Stimulated activated CD8-positive, alpha-beta memory T cell treated with anti-CD3 and anti-CD28 coated beads, Interleukin-12 subunit alpha, Interleukin-12 subunit beta, amount 100 ng/mL, for 4 hours (primary cell): ENCODE data around the gene BUD31.
"Not testable (repeated sequence)": the region's sequence is repeated elsewhere in the genome, so short reads cannot be mapped to it uniquely, and the experiment has no call there.

Experiments used
- DNase-seq: peaks from one replicate; pipeline ENCODE4 v3.0.0-alpha.2; 2020; ENCODE audit warnings: low read depth

Gene BUD31

DNA sequence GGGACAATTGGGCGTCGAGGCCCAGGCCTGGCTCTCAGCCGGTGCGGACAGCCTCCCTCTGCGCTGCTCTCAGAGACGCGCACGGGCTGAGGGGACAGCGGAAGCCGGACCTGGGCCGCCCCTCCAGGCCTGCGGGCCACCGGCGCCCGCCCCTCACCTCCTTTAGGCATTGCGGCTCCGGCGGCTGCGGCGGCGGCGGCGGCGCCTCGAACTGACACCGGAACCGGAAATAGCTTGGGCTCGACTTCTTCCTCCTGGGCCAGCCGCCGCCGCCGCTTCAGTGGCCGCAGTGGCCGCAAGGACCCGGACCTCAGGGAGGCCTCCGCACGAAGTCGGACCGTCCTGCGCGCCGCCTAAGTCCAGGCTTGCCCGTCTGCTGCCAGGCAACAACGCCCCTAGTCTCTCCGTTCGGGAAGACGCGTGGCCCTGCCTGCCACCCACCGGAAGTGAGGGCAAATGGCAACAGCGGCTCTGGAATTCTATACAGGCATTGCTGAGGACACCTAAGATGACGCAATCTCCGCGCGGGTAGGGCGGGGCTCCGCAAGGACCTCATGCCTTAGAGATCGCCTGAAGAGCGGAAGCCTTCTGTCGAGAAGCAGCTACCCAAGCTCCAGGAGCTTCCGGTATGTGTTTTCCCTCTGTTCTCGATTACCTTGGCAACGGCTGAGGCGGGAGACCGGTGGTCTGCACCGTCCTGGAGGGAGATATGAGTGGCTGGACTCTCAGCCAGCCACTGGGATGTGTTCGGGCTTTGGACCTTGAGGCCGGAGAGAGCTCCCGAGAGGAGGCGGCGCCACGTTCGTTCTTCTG lies at the start of gene BUD31, which contains the start of gene PDAP1:
BUD31 (plus strand) TSS at position 591 of the 813 bp plus-strand sequence. CDS start 2,124 bp downstream, outside the sequence.
PDAP1 (minus strand) TSS at position 219 of the 813 bp plus-strand sequence; CDS start at position 170, 49 bp downstream.
- peak; percentile 89 for DNase-seq

DNA sequence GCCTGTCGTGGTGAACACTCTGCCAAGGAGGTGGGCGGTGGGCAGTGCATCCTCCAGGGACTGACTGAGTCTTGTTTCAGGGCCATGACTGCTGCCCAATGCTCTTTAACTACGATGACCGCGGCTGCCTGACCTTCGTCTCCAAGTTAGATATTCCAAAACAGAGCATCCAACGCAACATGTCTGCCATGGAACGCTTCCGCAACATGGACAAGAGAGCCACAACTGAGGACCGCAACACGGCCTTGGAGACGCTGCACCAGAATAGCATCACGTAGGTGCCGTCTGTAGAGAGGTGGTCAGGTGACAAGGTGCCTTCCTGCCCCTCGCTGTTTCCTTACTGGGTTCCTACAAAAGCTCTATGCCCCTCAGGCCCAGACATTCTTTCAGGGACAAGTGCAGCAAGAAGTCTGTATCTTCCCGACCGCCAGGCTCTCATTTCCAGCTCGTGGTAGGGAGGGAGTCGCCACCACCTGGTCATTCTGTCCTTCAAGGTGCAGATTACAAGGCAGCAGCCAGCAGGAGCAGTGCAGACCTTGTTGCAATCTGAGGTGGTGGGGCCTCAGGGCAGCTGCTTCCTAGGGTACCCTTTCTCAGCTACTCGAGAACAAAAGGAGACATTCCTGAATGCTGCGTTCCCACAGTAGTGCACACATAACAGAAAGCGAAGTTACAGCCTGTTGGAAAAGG lies 49.2 kb upstream of the BUD31 start:
- no peak for DNase-seq

GRCh38 chr7:99362801-99363200 lies 46.0 kb upstream of the BUD31 start:
- no peak for DNase-seq

DNA sequence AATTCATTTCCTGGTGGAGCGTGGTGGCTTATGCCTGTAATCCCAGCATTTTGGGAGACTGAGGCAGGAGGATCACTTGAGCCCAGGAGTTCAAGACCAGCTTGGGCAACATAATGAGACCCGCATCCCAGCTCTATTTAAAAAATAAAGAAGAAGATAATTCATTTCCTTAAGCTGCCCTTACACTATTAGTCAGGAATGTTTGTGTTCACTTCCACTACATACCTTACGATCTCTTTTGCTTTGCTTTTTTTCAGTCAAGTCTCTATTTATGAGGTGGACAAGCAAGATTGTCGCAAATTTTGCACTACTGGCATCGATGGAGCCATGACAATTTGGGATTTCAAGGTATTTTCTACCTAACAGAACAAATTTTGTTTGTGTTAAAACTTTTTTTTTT lies 45.5 kb upstream of the BUD31 start:
- no peak for DNase-seq

GRCh38 chr7:99365318-99366141 lies 43.2 kb upstream of the BUD31 start:
- peak; percentile 46 for DNase-seq

DNA sequence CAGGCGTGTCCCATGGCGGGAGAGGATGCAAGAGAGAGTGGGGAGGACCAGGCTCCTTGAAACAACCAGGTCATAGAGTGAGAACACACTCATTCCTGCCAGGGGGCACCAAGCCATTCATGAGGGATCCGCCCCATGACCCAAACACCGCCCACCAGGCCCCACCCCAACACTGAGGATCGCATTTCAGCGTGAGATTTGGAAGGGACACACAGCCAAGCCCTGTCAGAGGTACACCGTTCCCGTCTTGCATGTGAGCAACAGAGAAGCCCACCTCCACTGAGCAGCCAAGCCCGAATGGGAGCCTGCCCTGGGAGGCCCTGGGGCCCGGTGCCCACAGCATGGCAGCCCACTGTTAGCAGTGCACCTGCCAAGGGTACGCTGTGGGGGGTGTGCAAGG lies 42.1 kb upstream of the BUD31 start:
- DNase-seq = no peak

GRCh38 chr7:99368750-99369389 lies 39.9 kb upstream of the BUD31 start:
- no peak for DNase-seq

DNA sequence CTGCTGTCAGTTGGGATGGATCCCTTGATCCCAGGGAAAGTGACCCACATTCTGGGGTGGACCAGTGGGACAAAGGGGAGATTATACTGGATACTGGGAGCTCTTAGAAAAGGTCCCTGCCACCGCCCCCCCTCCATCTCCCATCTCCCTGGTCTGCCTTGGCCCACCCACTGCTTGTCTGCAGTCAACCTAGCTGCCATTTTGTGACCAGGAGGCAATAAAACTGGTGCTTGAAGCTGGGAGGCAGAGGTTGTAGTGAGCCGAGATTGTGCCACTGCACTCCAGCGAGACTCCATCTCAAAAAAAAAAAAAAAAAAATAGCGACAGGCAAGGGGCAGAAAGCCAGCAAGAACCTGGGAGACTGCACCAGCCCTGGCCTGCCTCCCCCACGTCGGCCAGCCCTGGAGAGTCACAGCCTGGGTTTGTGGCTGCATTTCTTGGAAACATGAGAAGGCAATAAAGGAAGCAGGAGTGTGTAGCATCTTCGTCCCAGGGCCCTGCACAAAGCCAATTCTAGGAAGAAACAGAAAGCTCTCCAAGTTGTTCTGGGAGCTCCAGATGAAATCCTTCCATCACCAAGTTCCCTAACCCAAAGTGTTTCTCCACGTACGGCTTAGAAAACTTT lies 38.9 kb upstream of the BUD31 start:
- DNase-seq = no peak

DNA sequence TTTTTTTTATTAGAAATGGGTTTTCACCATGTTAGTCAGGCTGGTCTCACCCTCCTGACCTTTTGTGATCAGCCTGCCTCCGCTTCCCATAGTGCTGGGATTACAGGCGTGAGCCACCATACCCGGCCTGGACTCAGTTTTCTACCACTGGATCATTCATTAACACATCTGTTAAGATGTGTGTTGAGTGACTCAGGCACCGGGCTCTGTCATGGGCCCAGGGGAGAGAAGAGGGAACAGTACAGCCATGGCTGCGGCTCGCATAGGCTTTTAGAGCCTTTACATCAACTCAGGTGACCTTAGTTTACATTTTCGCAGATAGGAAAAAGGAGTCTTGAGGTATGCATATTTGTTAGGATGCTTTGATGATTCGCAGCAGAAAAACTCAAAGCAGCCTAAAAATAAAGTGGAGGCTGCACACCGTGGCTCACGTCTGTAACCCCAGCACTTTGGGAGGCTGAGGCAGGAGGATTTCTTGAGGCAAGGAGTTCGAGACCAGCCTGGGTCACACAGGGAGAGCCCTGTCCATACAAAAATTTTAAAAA lies 37.3 kb upstream of the BUD31 start:
- no peak for DNase-seq

DNA sequence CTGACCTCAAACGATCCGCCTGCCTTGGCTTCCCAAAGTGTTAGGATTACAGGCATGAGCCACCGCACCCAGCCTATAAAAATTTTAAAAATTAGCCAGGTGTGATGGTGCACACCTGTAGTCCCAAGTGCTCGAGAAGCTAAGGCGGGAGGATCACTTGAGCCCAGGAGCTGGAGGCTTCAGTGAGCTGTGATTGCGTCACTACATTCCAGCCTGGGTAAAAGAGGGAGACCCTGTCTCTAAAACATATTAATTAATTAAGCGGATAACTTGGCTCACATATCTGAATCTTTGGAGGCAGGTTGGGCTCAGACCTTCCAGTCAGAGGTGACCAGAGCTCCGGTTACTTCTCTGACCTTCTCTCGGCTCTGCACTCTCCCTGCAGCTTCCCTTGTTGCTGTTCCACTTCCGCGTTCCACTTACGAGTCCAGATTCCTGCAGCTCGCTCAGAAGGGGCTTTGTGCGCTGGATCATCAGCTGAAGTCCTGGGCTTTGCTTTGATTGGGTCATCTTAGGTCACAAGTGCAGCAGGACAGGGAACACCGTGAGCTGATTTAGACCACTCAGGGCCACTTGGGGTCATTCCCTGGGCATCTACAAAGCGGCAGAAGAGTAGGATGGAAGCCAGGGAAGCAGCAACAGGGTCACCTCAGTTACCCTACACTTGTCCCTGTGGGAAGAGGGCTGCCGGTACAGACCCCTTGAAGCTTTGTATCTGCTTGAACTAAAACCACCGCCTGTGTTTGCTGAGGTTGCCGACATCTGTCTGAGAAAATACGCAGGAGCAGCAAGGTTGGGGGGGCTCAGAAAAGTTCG lies 36.3 kb upstream of the BUD31 start:
- no peak for DNase-seq

DNA sequence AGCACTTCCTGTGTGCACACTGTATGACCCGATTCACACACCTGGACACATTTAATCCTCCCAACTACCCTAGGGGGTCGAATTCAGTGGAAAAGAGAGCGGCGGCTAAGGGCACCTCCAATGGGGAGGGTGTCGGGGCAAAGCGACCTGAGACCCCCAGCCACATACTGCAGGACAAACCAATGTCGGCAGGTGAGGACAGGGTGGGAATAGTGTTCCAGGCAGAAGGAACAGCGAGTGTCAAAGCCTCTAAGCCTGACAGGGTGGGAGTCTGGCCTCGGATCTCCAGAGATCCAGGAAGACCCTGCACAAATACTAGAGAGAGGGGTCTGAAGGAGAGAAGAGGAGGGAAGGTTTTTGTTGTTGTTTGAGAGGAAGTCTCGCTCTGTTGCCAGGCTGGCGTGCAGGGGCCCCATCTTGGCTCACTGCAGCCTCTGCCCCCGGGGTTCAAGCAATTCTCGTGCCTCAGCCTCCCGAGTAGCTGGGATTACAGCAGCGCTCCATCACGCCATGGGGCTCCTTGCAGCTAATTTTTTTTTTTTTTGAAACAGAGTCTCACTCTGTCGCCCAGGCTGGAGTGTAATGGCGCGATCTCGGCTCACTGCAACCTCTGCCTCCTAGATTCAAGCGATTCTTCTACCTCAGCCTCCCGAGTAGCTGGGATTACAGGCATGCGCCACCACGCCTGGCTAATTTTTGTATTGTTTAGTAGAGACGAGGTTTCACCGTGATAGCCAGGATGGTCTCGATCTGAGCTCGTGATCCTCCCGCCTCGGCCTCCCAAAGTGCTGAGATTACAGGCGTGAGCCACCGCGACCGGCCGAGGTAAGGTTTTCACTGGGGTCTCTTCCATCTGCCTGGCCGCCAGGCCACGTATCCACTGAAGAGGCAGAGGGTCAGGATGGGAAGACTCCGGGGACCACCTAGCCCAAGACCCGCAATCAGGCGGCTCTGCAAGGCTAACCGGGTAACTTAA lies 35.4 kb upstream of the BUD31 start:
- DNase-seq = no peak

GRCh38 chr7:99374111-99375064 lies 34.4 kb upstream of the BUD31 start, which contains the start of gene ARPC1B:
TSS of gene ARPC1B (plus strand) at chr7:99374730. CDS start at chr7:99385715, 10,985 bp downstream.
- DNase-seq = peak; percentile 81

DNA sequence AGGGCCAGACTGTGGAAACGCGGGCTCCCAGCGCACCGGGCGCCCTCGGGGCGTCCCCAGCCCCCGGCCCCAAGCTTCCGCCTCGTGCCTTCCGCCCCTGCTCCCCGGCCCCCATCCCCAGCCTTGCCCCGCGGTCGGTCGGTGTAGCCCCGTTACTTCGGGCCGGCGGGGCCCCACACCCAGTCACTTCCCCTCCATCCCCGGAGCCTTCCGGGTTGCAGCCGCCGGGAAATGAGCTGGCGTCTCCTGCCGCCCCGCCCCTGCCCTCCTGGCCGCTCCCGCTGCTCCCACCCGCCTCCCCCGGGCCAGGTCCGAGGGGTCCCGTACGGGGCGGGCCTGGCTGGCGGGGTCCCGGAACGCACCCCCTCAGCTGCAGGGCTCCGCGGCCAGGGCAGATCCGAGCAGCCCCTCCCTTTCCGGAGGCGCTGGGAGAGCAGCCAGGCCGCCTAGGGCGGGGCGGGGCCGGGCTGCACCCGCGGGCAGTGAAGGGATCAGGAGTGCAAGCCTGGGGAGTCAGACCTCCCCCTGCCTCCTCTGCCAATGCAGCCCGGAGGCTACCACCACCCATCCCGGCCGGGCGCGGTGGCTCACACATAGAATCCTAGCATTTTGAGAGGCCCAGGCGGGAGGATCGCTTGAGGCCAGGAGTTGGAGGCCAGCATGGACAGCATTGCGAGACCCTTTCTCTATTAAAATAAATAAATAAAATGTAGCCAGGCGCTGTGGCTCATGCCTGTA lies 33.5 kb upstream of the BUD31 start:
- DNase-seq = peak; percentile 50

GRCh38 chr7:99379043-99379577 lies 29.7 kb upstream of the BUD31 start:
- DNase-seq = no peak

DNA sequence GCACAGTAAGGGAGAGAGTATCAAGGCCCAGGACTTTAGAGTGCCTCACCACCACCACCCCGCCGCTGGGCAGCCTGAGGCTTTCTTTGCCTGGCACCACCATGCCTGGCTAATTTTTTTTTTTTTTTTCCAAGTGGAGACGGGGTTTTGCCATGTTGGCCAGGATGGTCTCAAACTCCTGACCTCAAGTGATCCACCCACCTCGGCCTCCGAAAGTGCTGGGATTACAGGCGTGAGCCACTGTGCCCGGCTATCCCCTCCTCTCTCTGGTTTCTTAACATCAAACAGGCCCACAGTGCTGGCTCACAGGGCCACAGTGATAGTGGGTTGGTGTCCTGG lies 29.1 kb upstream of the BUD31 start:
- DNase-seq = not testable (repeated sequence)

GRCh38 chr7:99380032-99380822 lies 28.5 kb upstream of the BUD31 start:
- DNase-seq = no peak
